WTC11 (cell line): ENCODE data around the gene CTIF. TPM values are rescaled to one million over a fixed set of nuclear protein-coding genes. Genes with fewer than 3 reads are reported as not detected.

Source experiments
- ATAC-seq: fragments of 200-7000 bp; cut with Tn5 transposase; 2 replicates; pipeline ENCODE4 v1.10.0; 2021; ENCODE audit warnings: mild to moderate bottlenecking, moderate library complexity
- CTCF ChIA-PET: fragments of 300-600 bp; sonication (Branson Sonifier 250); formaldehyde crosslinking; loops from one replicate; lab custom pipeline; 2021; ENCODE audit warnings: antibody characterized with exemption; lab: Charles Lee
- POLR2A ChIA-PET: fragments of 350-600 bp; sonication (Branson Sonifier 250); formaldehyde crosslinking; loops from one replicate; lab custom pipeline; 2021; ENCODE audit warnings: antibody characterized with exemption; lab: Charles Lee
- DNase-seq: peaks from one replicate; pipeline ENCODE4 v3.0.0; 2021; ENCODE audit warnings: low spot score
- H3K27ac Mint-ChIP-seq: 2 replicates; pipeline ENCODE4 v1.8.0; 2021; ENCODE audit warnings: mixed read lengths
- H3K27me3 Mint-ChIP-seq: 2 replicates; pipeline ENCODE4 v1.8.0; 2021; ENCODE audit warnings: low read depth, mild to moderate bottlenecking, moderate library complexity, mixed read lengths
- H3K36me3 Mint-ChIP-seq: 2 replicates; pipeline ENCODE4 v1.8.0; 2021; ENCODE audit warnings: mixed read lengths
- H3K4me1 Mint-ChIP-seq: 2 replicates; pipeline ENCODE4 v1.8.0; 2022; ENCODE audit warnings: mixed read lengths
- H3K4me3 Mint-ChIP-seq: 2 replicates; pipeline ENCODE4 v1.8.0; 2021; ENCODE audit warnings: mild to moderate bottlenecking, moderate library complexity, mixed read lengths
- H3K9me3 Mint-ChIP-seq: 2 replicates; pipeline ENCODE4 v1.8.0; 2021; ENCODE audit warnings: mixed read lengths
- CBFB ChIP-seq: sonication (generic); formaldehyde crosslinking; IDR thresholded peaks from 2 replicates; pipeline ENCODE4 v1.8.1; 2022; ENCODE audit warnings: mild to moderate bottlenecking, low read depth, missing genetic modification reagents
- CREB1 ChIP-seq: sonication (generic); formaldehyde crosslinking; IDR thresholded peaks from 2 replicates; pipeline ENCODE4 v1.8.0; 2023; ENCODE audit warnings: mild to moderate bottlenecking, missing genetic modification reagents
- E2F5 ChIP-seq: sonication (generic); formaldehyde crosslinking; IDR thresholded peaks from 2 replicates; pipeline ENCODE4 v1.8.1; 2022; ENCODE audit warnings: mild to moderate bottlenecking, moderate library complexity, missing genetic modification reagents
- ELF4 ChIP-seq: sonication (generic); formaldehyde crosslinking; IDR thresholded peaks from 2 replicates; pipeline ENCODE4 v1.8.1; 2022; ENCODE audit warnings: low read depth, mild to moderate bottlenecking, moderate library complexity, missing genetic modification reagents
- EMX1 ChIP-seq: fragments of 250-450 bp; sonication (Bioruptor Pico); IDR thresholded peaks from 2 replicates; pipeline ENCODE4 v1.8.0; 2021; ENCODE audit warnings: mild to moderate bottlenecking
- ERG ChIP-seq: fragments of 250-450 bp; sonication (Bioruptor Pico); IDR thresholded peaks from 2 replicates; pipeline ENCODE4 v1.8.0; 2021; ENCODE audit warnings: mild to moderate bottlenecking
- ETV6 ChIP-seq: sonication (generic); formaldehyde crosslinking; IDR thresholded peaks from 2 replicates; pipeline ENCODE4 v1.8.1; 2022; ENCODE audit warnings: mild to moderate bottlenecking, missing genetic modification reagents
- FOXK1 ChIP-seq: sonication (generic); formaldehyde crosslinking; IDR thresholded peaks from 2 replicates; pipeline ENCODE4 v1.8.0; 2022; ENCODE audit warnings: mild to moderate bottlenecking, moderate library complexity, missing genetic modification reagents
- GABPB1 ChIP-seq: sonication (generic); formaldehyde crosslinking; IDR thresholded peaks from 2 replicates; pipeline ENCODE4 v1.8.1; 2023; ENCODE audit warnings: mild to moderate bottlenecking, missing genetic modification reagents
- NFE2L1 ChIP-seq: sonication (generic); formaldehyde crosslinking; IDR thresholded peaks from 2 replicates; pipeline ENCODE4 v1.8.1; 2023; ENCODE audit warnings: missing genetic modification reagents
- PRRX2 ChIP-seq: fragments of 250-450 bp; sonication (Bioruptor Pico); IDR thresholded peaks from 2 replicates; pipeline ENCODE4 v1.8.0; 2021; ENCODE audit warnings: mild to moderate bottlenecking
- TCF7 ChIP-seq: sonication (generic); formaldehyde crosslinking; IDR thresholded peaks from 2 replicates; pipeline ENCODE4 v1.8.0; 2022; ENCODE audit warnings: mild to moderate bottlenecking, low read depth, missing genetic modification reagents, moderate library complexity
- USF2 ChIP-seq: sonication (generic); formaldehyde crosslinking; IDR thresholded peaks from 2 replicates; pipeline ENCODE4 v1.8.1; 2023; ENCODE audit warnings: mild to moderate bottlenecking, missing genetic modification reagents, moderate library complexity
- ZBTB21 ChIP-seq: sonication (generic); formaldehyde crosslinking; IDR thresholded peaks from 2 replicates; pipeline ENCODE4 v1.8.1; 2023; ENCODE audit warnings: mild to moderate bottlenecking, missing genetic modification reagents, borderline replicate concordance
- ZNF263 ChIP-seq: sonication (generic); formaldehyde crosslinking; IDR thresholded peaks from 2 replicates; pipeline ENCODE4 v1.8.1; 2022; ENCODE audit warnings: low read depth, mild to moderate bottlenecking, moderate library complexity, missing genetic modification reagents
- ZNF532 ChIP-seq: fragments of 250-450 bp; sonication (Bioruptor Pico); IDR thresholded peaks from 2 replicates; pipeline ENCODE4 v1.9.0; 2021; ENCODE audit warnings: mild to moderate bottlenecking, borderline replicate concordance
- total RNA-seq: library from RNA; stranded (reverse); gene quantifications from 3 replicates; pipeline ENCODE4 v1.2.3, GENCODE V29; 2021
- TF ChIP-seq, protein P1 (sequence below): fragments of 250-450 bp; sonication (Bioruptor Pico); IDR thresholded peaks from 2 replicates; pipeline ENCODE4 v1.9.0; 2021; ENCODE audit warnings: moderate library complexity, mild to moderate bottlenecking, inconsistent platforms, borderline replicate concordance
- TF ChIP-seq, protein P2 (sequence below): fragments of 250-450 bp; sonication (Bioruptor Pico); conservative IDR thresholded peaks from 2 replicates; pipeline ENCODE4 v1.9.0; 2021; ENCODE audit warnings: mild to moderate bottlenecking
- TF ChIP-seq, protein P3 (sequence below): fragments of 250-450 bp; sonication (Bioruptor Pico); IDR thresholded peaks from 2 replicates; pipeline ENCODE4 v1.9.0; 2021; ENCODE audit warnings: mild to moderate bottlenecking
- TF ChIP-seq, protein P4 (sequence below): sonication (generic); formaldehyde crosslinking; IDR thresholded peaks from 2 replicates; pipeline ENCODE4 v1.8.0; 2022; ENCODE audit warnings: mild to moderate bottlenecking, missing genetic modification reagents

Gene CTIF
- total RNA-seq, 1 experiment from 2014 or later = 28.5 TPM

DNA sequence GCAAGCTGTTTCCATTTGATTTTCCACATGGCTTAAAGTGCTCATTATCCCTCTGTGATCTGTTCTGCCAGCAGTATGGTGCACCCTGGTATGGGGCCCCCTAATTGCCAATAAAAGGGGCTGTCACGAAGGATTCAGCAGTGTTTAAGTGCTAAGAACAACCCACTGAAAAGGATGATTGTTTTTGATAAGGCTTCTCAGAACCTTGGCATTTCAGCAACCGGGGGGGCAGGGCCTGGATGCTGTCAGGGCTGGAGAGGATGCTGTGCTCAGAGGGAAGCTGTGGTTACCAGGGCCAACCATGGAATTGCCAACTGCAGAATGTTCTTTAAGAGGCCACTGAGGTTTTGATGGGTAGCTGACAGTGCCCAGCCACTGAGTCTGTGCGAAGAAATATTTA is 117.8 kb downstream of the CTIF start (continued):
- TF ChIP-seq E2F5 (CRISPR knock-in tag) = no peak

DNA sequence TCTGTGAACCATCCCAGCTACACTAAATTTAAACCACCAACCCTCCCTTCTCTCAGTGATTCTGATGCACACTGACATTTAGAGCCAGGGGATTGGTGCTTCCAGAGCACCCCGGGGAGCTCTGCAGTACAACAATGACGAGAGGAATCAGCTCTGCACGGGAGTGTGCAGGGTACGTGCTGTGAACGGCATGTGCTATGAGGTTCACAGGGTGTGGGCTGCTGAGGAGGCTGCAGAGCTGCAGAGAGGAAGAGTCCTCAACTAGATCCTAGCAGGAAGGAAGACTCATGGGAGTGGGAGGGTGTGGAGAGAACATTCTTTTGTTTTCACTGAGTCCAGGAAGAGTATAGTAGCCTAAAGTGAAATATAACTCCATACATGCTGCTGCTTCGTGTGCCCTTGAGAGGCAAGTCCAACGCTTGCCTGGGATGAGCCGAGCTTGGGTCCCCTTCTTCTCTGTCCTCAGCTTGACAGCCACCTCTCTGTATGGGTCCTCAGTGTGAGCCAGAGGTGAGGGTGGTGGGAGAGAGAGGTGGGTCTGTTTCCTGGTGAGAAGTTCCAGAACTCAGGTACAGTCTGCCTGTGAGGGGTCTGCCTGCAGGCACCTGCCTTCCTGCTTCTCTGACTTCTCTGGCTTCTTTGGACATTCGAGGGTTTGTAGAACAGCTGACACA is 118.8 kb downstream of the CTIF start:
- POLR2A ChIA-PET = no interaction called here
- ATAC-seq (no peak), DNase-seq (no peak)
- H3K4me3 Mint-ChIP-seq = no peak overlapping the region
- H3K4me1 Mint-ChIP-seq = peaks cover 17% of the 10 kb centered on the region
- H3K27me3 Mint-ChIP-seq = peaks cover 3% of the 10 kb centered on the region; the same call in 1 of the 2 replicates
- H3K9me3 Mint-ChIP-seq = peaks cover 4% of the 10 kb centered on the region
- no peak overlapping the region for H3K27ac Mint-ChIP-seq
- no peaks in the 10 kb centered on the region for H3K36me3 Mint-ChIP-seq
- TF ChIP-seq CBFB (CRISPR knock-in tag) = no peak
- TF ChIP-seq PRRX2 = no peak
- TF ChIP-seq, protein P1, sequence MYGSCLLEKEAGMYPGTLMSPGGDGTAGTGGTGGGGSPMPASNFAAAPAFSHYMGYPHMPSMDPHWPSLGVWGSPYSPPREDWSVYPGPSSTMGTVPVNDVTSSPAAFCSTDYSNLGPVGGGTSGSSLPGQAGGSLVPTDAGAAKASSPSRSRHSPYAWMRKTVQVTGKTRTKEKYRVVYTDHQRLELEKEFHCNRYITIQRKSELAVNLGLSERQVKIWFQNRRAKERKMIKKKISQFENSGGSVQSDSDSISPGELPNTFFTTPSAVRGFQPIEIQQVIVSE (CRISPR knock-in tag) = no peak
- TF ChIP-seq ELF4 (CRISPR knock-in tag) = no peak
- TF ChIP-seq, protein P2, sequence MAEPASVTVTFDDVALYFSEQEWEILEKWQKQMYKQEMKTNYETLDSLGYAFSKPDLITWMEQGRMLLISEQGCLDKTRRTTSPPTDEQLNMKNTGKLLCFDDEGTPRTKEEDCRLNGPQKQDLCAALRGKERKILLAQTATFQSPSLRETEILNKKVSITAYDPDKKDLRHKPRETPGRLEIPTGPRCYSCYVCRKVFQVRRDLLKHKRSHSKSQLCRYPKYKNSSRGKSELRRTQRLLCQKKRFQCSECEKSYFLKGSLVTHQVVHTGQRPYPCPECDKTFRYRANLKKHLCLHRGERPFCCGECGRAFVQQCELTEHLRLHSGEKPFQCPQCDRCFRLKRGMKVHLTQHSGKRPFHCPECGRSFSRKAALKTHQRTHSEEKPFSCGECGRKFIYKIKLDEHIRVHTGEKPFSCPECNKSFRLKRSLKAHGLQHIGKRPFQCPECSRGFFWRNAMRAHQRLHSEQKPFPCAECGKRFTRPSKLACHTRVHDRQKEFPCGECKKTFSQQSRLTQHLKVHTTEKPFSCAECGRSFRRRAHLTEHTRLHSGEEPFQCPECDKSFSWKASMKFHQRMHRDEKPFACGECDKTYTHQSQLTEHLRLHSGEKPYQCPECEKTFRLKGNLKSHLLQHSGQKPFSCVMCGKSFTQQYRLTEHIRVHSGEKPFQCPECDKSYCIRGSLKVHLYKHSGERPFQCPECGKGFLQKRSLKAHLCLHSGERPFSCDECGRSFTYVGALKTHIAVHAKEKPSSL (CRISPR knock-in tag) = no peak
- no peak for TF ChIP-seq FOXK1 (CRISPR knock-in tag)
- TF ChIP-seq, protein P3, sequence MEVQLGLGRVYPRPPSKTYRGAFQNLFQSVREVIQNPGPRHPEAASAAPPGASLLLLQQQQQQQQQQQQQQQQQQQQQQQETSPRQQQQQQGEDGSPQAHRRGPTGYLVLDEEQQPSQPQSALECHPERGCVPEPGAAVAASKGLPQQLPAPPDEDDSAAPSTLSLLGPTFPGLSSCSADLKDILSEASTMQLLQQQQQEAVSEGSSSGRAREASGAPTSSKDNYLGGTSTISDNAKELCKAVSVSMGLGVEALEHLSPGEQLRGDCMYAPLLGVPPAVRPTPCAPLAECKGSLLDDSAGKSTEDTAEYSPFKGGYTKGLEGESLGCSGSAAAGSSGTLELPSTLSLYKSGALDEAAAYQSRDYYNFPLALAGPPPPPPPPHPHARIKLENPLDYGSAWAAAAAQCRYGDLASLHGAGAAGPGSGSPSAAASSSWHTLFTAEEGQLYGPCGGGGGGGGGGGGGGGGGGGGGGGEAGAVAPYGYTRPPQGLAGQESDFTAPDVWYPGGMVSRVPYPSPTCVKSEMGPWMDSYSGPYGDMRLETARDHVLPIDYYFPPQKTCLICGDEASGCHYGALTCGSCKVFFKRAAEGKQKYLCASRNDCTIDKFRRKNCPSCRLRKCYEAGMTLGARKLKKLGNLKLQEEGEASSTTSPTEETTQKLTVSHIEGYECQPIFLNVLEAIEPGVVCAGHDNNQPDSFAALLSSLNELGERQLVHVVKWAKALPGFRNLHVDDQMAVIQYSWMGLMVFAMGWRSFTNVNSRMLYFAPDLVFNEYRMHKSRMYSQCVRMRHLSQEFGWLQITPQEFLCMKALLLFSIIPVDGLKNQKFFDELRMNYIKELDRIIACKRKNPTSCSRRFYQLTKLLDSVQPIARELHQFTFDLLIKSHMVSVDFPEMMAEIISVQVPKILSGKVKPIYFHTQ (CRISPR knock-in tag) = no peak
- TF ChIP-seq NFE2L1 = no peak
- TF ChIP-seq, protein P4, sequence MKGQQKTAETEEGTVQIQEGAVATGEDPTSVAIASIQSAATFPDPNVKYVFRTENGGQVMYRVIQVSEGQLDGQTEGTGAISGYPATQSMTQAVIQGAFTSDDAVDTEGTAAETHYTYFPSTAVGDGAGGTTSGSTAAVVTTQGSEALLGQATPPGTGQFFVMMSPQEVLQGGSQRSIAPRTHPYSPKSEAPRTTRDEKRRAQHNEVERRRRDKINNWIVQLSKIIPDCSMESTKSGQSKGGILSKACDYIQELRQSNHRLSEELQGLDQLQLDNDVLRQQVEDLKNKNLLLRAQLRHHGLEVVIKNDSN = no peak
- TF ChIP-seq EMX1 (CRISPR knock-in tag) = no peak
- TF ChIP-seq ZBTB21 (CRISPR knock-in tag) = no peak
- no peak for TF ChIP-seq CREB1 (CRISPR knock-in tag)
- TF ChIP-seq ETV6 = no peak
- TF ChIP-seq USF2 (CRISPR knock-in tag) = no peak
- no peak for TF ChIP-seq GABPB1 (CRISPR knock-in tag)
- CTCF ChIA-PET = no interaction called here

DNA sequence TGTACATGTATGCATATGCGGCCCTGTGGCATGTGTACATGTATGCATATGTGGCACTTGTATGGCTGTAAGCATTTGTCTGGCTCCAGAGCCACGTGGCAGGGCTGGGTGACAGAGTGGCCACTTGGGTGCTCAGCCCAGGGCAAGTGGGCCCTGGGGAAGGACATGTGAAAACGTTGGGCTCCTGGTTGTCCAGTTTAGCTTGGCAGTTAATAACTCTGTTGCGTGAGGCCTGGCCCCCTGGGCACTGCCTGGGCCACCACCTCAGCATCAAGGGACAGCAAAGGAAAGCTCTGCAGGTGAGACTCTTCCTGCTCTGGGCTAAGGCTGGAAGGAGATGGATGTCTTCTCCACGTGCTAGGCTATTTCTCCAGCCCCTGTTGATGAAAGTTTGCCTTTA is 119.9 kb downstream of the CTIF start:
- no peaks in the 10 kb centered on the region for H3K9me3 Mint-ChIP-seq
- ATAC-seq = no peak
- ChIA-PET POLR2A (no interaction called here), CTCF (no interaction called here)
- no peak for DNase-seq
- H3K36me3 Mint-ChIP-seq = no peaks in the 10 kb centered on the region
- no peak overlapping the region for H3K27ac Mint-ChIP-seq
- TF ChIP-seq ZNF532 (CRISPR knock-in tag) (no peak), TCF7 (CRISPR knock-in tag) (no peak), ERG (CRISPR knock-in tag) (no peak), NFE2L1 (no peak), ZNF263 (no peak)
- peaks cover 18% of the 10 kb centered on the region for H3K4me1 Mint-ChIP-seq
- H3K4me3 Mint-ChIP-seq = no peak overlapping the region
- H3K27me3 Mint-ChIP-seq = no peaks in the 10 kb centered on the region
